Measurements from ENCODE around the gene TRUB2.

GRCh38 chr9:128369024-128369706, 46.9 kb upstream of the TRUB2 start:
- TF ChIP-seq, protein P1, sequence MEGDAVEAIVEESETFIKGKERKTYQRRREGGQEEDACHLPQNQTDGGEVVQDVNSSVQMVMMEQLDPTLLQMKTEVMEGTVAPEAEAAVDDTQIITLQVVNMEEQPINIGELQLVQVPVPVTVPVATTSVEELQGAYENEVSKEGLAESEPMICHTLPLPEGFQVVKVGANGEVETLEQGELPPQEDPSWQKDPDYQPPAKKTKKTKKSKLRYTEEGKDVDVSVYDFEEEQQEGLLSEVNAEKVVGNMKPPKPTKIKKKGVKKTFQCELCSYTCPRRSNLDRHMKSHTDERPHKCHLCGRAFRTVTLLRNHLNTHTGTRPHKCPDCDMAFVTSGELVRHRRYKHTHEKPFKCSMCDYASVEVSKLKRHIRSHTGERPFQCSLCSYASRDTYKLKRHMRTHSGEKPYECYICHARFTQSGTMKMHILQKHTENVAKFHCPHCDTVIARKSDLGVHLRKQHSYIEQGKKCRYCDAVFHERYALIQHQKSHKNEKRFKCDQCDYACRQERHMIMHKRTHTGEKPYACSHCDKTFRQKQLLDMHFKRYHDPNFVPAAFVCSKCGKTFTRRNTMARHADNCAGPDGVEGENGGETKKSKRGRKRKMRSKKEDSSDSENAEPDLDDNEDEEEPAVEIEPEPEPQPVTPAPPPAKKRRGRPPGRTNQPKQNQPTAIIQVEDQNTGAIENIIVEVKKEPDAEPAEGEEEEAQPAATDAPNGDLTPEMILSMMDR (IDR thresholded peaks at IDR 0.05; ENCODE audit: low read depth, low read length, poor library complexity, severe bottlenecking): no peak
- TF ChIP-seq EZH2phosphoT487 (IDR thresholded peaks at IDR 0.05; ENCODE audit: borderline replicate concordance, low read length): no peak
